ENCODE results near the gene NSF.
"Not testable (repeated sequence)": the region's sequence is repeated elsewhere in the genome, so short reads cannot be mapped to it uniquely, and the experiment has no call there.

The NSF gene

DNA sequence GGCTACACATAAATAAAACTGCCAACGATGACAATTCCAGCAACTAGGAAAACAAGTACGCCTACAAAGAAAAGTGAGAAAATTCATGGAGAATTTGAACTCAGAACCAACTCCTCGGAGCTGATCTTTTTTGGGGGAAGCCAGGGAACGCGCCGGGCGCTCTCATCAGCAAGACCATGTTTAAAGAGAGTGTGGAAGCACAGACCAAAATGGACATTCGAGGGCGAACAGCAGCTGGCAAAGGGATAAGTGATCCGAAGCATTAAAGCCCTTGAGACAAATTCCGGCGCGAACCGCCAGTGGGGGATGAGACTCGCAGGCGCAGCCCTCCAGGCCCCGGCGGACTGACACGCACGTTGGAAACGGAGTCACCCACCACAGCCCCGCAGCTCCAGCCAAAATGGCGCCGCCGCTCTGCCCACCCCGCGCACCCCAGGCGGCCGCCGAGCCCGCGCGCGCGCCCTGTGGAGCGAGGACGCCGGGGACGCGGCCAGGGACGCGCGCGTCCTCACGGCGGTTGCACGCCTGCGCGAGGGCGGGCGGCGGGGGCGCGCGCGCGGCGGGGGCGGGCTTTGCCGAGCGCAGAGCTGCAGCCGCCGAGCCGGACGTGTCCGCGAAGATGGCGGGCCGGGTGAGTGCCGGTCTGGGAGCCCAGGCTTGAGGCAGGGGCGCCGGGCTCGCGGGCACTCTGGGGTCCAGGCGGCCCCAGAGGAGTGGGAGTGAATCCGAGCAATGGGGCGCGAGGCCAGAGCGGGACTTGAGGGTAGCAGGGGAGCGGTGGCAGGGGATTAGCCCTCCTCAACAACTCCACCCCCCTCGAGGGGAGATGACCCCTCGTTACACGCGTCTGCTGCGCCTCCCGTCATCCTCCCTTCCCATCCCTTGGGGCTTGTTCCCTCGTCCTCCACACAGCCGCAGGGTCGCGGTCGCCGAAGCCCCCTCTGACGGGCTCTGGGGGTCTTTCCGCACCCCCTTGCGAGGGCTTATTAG lies at the start of gene NSF:
NSF (plus strand) TSS at position 513 of the 990 bp plus-strand sequence; CDS start at position 620, 107 bp downstream.
- not testable (repeated sequence) for DNase-seq

DNA sequence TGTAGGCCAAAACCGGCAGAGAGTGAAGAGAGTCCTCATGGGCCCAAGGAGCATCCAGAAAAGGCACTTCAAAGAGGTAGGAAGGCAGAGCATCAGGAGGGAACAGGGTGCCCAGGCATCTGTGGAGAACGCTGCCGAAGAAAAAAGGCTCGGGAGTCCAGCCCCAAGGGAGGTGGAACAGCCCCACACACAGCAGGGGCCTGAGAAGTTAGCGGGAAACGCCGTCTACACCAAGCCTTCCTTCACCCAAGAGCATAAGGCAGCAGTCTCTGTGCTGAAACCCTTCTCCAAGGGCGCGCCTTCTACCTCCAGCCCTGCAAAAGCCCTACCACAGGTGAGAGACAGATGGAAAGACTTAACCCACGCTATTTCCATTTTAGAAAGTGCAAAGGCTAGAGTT lies 41.9 kb upstream of the NSF start:
- not testable (repeated sequence) for DNase-seq

DNA sequence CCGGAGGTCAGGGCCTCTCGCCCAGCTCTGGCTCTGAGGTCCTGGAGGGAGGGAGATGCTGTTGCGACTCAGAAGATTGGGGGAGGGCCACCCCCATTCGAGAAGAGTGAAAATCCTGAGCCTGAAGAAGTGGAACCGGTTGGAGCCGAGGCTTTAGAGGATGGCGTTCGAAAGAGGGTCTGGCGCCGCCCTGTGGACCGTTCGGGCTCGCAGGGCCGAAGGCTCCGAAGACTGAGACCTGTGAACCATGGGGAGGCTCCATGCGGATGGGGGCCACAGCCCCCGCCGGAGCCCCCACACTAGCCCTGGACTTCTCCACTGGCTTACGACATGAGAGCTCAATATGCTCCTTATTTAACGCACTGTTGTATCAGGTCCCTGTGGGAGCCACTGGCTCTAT lies 31.3 kb upstream of the NSF start:
- not testable (repeated sequence) for DNase-seq

DNA sequence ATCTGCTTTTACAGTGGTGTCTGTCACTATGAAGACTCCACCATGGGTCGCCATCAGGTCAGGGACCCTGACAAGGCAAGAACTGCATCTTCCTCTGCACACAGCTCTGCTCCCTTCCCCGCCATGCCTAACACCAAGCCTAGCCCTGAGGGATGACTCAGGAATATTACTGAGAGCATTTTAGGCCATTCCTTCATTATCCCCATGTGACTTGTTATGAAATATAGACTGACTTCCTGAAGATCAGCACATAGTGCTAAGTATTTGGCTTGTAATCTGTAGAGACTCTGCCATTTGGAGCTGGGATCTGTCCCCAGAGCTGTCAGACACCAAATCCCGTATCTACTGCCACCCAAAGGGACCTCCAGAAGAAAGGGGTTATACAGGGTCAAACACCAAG lies 30.4 kb upstream of the NSF start:
- DNase-seq = not testable (repeated sequence)

DNA sequence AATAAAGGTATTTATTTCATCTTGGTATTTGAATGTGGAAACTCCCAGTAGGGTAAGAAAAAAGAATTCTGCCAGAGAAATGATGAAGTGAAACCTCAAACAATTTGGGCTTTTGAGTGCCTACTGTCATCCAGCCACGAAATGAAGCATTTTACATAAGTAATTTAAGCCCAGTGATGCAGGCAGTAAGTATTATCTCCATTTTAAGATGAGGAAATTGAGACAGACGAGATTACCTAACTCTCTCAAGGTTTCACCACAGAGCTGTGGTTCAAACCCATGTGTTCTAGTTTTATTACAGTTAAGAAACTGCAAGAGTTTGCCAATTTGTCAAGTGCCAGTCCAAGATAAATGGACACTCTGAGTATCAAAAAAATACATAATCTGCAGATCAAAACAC lies 24.2 kb upstream of the NSF start:
- DNase-seq = not testable (repeated sequence)

DNA sequence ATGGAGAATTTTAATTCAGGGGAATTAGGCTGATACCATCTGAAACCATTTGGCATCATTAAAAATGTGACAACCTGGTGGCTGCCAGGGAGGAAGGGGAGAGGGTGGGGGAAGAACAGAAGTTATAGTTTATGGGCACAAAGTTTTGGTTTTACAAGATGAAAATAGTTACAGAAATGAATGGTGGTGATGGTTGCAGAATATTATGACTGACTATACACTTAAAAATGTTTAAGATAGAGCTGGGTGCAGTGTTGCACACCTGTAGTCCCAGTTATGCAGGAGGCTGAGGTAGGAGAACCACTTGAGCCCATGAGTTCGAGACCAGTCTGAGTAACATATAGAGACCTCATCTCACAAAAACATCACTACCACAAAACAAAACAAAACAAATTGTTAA lies 23.5 kb upstream of the NSF start:
- not testable (repeated sequence) for DNase-seq

DNA sequence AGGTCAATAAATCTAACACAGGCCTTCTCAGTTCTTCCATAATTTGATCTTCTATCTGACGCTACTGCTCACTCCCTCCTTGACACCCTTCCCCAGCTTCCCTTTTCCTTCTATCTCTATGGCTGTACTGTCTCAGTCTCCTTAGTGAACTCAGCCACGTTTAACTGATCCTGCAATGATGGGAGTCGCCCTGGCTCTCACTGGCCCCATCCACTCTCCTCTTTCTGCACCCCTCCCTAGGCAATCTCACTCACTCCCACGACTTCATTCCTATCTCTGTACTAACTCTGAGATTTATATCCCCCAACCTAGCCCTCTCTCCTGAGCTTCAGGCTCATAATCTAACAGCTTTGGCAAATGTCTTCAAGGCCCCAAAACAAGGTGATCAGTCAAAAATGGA lies 18.7 kb upstream of the NSF start:
- DNase-seq = not testable (repeated sequence)

DNA sequence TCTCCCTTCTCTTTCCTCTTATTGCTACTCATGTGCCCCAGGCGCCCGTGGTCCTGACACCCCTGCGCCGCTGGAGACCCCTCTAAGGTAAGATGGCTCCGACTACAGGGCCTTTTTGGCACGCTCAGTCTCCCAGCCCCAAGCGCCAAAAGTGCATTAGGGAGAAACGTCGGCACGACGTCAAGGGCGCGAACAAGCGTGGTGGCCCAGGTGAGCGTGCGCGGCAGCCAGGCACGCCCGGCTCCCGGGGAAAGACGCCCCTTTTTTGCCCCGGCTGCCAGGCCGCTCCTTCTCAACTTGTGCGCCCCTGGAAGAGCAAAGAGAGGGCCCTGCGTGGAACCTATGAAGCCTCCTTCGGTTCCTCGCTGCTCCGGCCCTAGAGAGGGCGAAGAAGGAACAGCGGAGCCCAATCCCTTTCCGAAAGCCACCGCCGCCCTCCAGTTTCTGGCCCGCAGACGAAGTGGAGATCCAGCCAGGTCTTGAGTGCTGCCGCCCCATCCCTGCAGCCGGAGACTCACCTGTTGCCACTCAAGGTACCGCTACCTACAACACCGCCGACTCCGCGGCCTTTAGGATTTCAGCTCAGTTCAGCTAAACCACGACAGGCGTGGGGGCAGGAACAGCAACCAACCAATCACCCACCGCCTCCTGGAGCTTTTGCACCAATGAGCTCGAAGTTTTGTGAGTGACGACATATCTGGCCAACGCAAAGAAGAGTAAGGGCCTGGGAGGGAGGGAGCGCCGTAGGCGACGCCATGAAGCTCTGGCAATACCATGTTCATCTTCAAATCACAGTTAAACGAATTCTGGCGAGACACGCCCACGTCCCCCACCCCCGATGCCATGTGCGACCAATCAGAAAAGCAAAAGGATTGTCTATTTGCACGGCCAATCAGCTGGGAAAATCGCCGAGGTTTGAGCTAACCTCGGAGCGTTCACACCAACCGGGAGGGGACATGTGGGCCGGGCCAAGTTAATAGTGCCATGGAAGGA lies 11.1 kb upstream of the NSF start, which contains the start of gene ARL17A:
ARL17A (minus strand) TSS at position 609 of the 993 bp plus-strand sequence. CDS start 3,369 bp downstream, outside the sequence.
- DNase-seq = peak; percentile 80

DNA sequence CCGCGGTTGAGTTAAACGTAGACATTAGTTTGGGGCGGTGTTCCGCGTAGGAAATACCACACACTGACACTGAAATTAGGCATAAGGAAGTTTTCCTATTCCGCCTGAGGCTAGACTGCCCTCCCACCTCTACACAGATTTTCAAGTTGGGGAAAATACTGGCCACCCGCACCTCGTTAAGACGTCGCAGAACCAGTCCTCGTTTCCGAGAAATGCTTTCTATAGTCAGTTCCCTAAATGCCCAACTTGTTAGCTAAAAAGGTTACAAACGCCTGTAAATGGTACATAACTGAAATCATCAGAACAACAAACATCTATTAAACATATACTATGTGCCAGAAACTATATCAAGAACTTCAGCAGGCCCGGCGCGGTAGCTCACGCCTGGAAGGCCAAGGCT lies 10.4 kb upstream of the NSF start:
- DNase-seq = not testable (repeated sequence)

DNA sequence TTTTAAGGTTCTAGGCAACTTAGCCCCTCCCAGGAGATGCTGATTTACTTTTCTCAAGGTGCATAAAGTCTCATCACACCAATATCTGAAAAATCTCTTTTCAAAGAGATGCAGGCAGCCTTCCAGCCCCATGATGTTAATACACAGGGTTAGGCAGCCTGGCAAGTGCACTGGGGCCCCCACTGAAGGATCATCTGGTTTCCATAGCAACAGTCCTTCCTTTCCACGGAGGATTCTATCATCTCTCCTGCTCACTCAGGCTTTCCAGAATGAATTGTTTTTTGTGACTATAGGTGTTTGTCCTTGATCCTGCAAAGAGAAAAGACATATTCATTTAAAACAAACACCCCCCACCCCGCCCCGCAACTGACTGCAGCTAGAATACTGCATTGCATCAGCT lies 5.0 kb upstream of the NSF start:
- not testable (repeated sequence) for DNase-seq

DNA sequence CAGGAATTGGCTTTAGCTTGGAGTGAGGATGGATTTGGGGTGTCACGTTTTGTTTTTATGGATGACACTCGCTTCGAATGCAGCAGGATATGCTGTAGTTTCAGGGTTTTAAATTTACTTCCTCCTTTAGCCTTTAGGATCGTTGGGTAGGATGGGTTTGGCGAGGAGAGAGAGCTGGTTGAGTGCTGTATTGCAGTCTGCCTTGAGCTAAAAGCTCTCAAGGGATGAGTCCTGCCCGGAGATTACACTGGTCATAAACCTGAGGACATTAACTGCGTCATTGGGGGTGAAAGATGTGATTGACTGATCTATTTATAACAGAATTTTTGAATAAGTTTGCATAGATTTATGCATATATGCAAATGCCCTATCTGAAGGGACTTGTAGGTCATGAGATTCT lies 863 bp downstream of the NSF start:
- not testable (repeated sequence) for DNase-seq

DNA sequence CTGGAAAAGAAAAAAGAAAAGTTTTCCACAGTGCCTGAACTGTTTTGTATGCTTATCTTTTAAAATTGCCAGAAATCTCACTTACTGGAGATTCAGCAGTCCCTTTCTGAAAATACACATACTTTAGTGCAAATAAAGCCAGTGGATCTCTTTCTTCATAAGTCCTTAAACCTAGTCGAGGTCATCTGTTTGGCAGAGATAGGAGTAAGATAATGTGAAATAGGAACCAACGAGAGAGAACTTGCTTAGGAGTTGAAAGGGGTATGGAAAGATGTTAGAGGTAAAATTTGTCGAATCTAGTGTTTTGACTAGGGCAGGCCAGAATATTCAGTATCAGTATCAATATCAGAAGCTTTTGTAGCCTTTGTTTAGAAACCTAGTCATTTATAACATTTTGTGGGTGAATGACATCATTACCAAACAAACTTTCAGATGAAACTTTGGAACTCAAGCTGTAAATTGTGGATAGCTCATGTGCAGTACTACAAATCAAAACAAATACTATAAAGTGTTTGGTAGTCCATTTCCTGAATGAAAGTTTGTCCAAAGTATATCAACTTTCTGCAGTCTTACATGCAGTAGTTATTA lies 8.0 kb downstream of the NSF start:
- DNase-seq = not testable (repeated sequence)

DNA sequence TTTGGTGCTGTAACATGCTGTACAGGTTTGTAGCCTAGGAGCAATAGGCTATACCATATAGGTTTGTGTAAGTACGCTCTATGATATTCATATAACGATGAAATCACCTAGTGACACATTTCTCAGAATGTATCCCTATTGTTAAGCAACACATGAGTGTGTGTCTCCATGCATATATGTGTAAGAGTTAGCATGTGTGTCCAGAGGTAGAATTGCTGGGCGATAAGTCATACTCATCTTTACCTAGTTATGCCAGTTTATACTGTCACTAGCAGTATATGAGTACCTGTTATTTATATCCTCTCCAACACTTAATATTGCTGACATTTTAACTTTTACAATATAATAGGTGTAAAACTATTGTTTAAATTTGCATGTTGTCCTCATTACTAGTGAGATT lies 10.3 kb downstream of the NSF start:
- DNase-seq = not testable (repeated sequence)

DNA sequence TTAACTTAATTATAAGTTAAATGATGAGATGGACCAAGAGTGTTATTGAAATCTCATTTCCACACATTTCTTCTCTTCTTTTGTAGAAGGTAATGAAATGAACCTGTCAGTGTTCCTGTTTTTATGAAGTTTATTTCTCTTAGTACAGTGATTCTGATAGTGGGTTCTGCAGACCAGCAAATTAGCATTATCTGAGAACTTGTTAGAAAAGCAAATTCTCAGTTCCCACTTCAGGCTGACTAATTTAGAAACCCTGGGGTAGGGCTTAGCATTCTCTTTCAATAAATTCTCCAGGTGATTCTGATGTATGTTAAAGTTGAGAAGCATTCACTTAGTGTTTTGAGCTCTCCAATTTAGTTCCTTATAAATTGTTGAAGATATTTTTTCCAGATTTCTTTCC lies 12.7 kb downstream of the NSF start:
- DNase-seq = not testable (repeated sequence)

DNA sequence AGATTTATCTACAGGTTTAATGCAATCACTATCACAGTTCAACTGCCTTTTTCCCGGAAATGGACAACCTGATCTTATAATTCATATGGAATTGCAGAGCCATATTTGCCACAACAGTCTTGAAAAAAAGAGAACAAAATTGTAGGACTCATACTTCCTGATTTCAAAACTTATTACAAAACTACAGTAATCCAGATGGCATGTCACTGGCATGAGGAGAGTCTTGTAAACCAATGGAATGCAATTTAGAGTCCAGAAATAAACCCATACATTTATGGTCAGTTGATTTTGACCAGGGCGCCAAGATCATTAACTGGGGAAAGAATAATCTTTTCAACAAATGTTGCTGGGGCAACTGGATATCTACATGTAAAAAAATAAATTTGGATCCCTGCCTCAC lies 20.8 kb downstream of the NSF start:
- not testable (repeated sequence) for DNase-seq

DNA sequence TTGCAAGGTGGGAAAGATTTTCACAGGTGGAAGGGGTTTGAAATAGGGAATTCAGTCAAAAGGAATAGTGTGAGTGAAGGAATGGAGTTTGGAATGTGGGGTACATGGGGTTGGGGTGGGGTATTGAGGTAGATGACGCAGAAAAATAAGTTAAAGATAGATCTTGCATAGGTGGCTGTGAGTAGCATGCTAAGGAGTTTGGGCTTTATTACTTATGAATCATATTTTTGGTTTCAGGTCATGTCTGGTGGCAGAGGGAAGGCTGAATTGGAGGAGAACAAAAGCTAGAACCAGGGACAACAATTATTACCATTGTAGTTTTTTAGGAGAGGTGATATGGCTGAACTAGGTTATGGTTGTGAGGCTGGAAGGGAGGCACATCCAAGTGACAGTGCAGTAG lies 23.4 kb downstream of the NSF start:
- DNase-seq = not testable (repeated sequence)

DNA sequence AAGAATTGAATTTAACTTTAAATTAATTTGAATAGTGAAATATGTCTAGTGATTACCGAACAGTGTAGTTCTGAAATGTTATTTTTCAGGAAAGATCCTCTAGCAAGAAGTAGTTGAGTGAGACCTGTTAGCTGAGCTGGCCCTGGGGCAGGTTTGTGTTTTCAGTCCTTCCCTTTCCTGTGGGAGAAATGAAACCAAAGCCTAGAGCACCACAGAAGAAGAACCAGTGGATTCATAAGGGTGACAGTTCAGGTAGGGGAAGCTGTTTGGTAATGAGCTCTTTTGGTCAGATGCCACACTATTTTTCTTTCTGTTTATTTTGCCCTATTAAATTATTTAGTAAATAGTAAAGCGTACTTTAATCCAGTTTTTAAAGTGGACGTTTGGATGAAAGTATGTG lies 26.7 kb downstream of the NSF start:
- DNase-seq = not testable (repeated sequence)

DNA sequence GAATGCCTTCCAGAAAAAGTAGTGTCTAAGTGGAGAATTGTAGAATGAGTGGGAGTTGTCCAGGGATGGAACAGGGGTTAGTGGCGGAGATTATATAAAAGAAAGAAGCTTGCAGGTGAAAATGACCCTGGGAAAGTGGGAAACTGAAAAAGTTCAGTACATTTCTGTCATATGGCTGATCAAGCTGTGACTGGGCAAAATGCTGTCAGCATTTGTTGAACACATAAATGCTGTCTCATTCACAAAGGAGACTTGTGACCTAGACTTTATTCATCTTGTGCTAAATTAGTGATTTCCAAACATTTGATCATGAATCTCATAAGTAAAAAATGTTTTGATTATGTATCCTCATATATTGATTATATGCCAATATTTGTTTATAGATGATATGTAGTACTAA lies 28.5 kb downstream of the NSF start:
- DNase-seq = not testable (repeated sequence)

DNA sequence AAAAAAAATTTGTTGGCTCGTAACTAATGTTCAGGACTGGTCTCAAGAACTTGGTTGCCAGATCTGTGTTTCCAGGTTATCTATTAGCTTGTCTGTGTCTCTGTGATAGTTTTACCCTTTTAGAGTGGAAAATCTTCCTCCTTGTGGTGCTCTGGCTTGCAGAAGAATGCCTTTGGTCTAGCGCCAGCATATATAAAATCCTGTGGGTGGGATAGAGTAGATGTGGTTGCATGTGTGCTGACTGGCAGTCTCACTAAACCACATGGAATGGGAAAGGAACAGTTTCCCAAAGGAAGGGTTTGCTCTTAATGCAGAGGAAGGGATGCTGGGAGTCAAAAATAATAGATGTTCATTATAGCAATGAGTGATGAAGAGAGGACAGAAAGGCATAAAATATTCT lies 33.3 kb downstream of the NSF start:
- not testable (repeated sequence) for DNase-seq

DNA sequence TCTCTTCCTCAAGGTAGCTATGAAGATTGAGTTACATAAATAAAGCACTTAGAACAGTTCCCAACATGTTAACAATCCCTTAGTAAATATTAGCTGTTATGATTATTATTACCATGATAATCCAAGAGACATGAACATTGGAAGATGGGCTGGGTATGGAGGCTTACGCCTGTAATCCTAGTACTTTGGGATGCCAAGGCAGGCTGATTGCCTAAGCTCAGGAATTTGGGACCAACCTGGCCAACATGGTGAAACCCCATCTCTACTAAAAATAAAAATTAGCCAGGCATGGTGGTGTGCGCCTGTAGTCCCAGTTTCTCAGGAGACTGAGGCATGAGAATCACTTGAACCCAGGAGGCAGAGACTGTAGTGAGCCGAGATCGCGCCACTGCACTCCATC lies 34.3 kb downstream of the NSF start:
- DNase-seq = not testable (repeated sequence)

DNA sequence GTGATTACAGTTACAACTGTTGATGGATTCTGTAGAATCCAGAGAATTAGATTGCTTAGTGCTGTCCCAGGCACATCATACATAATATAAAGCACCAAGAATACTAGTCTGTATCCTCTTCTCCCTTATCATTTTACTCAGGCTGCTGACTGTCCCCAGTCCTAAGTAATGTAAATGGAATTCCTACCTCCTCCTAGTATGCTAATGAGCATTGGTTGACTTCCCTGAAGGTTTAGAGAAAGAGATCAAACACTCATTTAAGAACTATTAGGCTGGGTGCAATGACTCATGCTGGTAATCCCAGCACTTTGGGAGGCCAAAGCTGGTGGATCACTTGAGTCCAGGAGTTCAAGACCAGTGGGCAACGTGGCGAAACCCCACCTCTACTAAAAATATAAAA lies 37.0 kb downstream of the NSF start:
- not testable (repeated sequence) for DNase-seq

DNA sequence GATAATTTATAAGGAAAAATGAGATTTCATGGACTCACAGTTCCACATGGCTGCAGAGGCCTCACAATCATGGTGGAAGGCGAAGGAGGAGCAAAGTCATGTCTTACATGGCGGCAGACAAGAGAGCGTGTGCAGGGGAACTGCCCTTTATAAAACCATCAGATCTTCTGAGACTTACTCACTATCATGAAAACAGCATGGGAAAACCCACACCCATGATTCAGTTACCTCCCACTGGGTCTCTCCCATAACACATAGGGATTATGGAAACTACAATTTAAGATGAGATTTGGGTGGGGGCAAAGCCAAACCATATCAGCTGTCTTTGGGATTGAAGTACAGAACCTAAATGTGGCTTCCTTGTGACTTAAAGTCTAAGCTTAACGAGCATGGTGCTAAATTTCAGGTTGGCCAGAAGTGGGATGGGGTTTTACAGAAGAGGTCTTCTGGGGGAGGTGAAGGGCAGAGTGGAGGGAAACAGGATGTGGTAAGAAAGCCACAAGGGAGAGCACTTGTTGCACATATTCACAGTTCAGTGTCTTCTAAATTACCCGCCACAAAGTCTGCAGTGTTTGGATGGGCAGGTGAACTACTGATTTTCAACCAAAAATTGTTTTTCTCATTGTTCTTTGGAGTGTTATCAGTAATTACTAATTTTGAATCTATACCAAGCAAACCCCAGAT lies 38.4 kb downstream of the NSF start:
- not testable (repeated sequence) for DNase-seq
